ENCODE results near the gene ERVK3-1. TPM values are rescaled to one million over a fixed set of nuclear protein-coding genes. Genes with fewer than 3 reads are reported as not detected.
A peak's percentile ranks its signal among the peaks of the same experiment; 100 is the strongest.

ERVK3-1 gene
- total RNA-seq, 2 experiments from 2014 or later, result 40.6 to 43.0 TPM

GRCh38 chr19:58356766-58357480, 51.7 kb downstream of the ERVK3-1 start:
- ChIA-PET POLR2A (interaction anchor here (0.8 to 2.6 kb wide), 9 partner anchors 8 to 421 kb away, joined by 3 to 14 read pairs (median 5); partner anchors contain the start of genes RPS5 and ZSCAN22), CTCF (interaction anchor here (0.9 kb wide), 2 partner anchors 47 to 163 kb away, joined by 3 read pairs; partner anchors contain the start of gene ZBTB45)
- peaks cover 35% of the 10 kb centered on the region for H3K4me1 Mint-ChIP-seq (ENCODE audit: low read depth)
- DNase-seq, result no peak
- peaks cover 6% of the 10 kb centered on the region for H3K36me3 Mint-ChIP-seq (ENCODE audit: low read depth)
- no peaks in the 10 kb centered on the region for H3K9me3 Mint-ChIP-seq
- no peak for ATAC-seq
- peak overlapping the region; percentile 34 for H3K27ac Mint-ChIP-seq
- intact Hi-C loops (cut with micrococcal nuclease), result no loop called here
- H3K4me3 Mint-ChIP-seq, result peak overlapping the region; percentile 56
- TF ChIP-seq CTCF (IDR thresholded peaks at IDR 0.05), result no peak
- H3K27me3 Mint-ChIP-seq, result no peaks in the 10 kb centered on the region

GRCh38 chr19:58357481-58358145, 52.4 kb downstream of the ERVK3-1 start:
- POLR2A ChIA-PET, result interaction anchor here (1.1 to 1.5 kb wide), 5 partner anchors 9 to 24 kb away, joined by 3 to 7 read pairs (median 4); no protein-coding TSS in a partner anchor
- Mint-ChIP-seq H3K4me3 (no peak overlapping the region), H3K9me3 (no peaks in the 10 kb centered on the region), H3K4me1 (ENCODE audit: low read depth) (peaks cover 36% of the 10 kb centered on the region), H3K27ac (no peak overlapping the region), H3K36me3 (ENCODE audit: low read depth) (peaks cover 2% of the 10 kb centered on the region), H3K27me3 (no peaks in the 10 kb centered on the region)
- no peak for DNase-seq
- CTCF ChIA-PET, result no interaction called here
- no peak for TF ChIP-seq CTCF (IDR thresholded peaks at IDR 0.05)
- intact Hi-C loops (cut with micrococcal nuclease), result no loop called here
- ATAC-seq, result no peak

- no peaks in the 10 kb centered on the region for H3K36me3 Mint-ChIP-seq (ENCODE audit: low read depth)
- no peaks in the 10 kb centered on the region for H3K9me3 Mint-ChIP-seq
- peak overlapping the region; percentile 96 for H3K4me3 Mint-ChIP-seq
- DNase-seq (peak; percentile 76), ATAC-seq (peak; percentile 25)
- TF ChIP-seq CTCF (IDR thresholded peaks at IDR 0.05), result no peak
- POLR2A ChIA-PET, result interaction anchor here (1.0 to 3.9 kb wide), 9 partner anchors 8 to 158 kb away, joined by 3 to 30 read pairs (median 6); partner anchors contain the start of genes RNF225, ZBTB45 and ZNF8
- peak overlapping the region; percentile 97 for H3K27ac Mint-ChIP-seq
- CTCF ChIA-PET, result interaction anchor here (1.2 kb wide), 1 partner anchor 35 kb away, joined by 3 read pairs; the partner anchor contains the start of gene ZSCAN22
- intact Hi-C loops (cut with micrococcal nuclease), result no loop called here
- H3K4me1 Mint-ChIP-seq (ENCODE audit: low read depth), result peaks cover 20% of the 10 kb centered on the region
- H3K27me3 Mint-ChIP-seq, result no peaks in the 10 kb centered on the region
These were observed 56.7 kb downstream of the ERVK3-1 start for GRCh38 chr19:58361900-58362271.

GRCh38 chr19:58362272-58362994, 57.3 kb downstream of the ERVK3-1 start, which contains the start of gene ZNF497:
Gene ZNF497 (minus strand): TSS chr19:58362751. CDS start chr19:58357635, 5,116 bp downstream.
- no peak for TF ChIP-seq CTCF (IDR thresholded peaks at IDR 0.05)
- Mint-ChIP-seq H3K4me3 (peak within 1 kb of the TSS; percentile 96), H3K4me1 (ENCODE audit: low read depth) (peaks cover 18% of the 10 kb centered on the region), H3K36me3 (ENCODE audit: low read depth) (no peaks in the 10 kb centered on the region), H3K27ac (peak within 1 kb of the TSS; percentile 97), H3K27me3 (no peaks in the 10 kb centered on the region), H3K9me3 (no peaks in the 10 kb centered on the region)
- ATAC-seq (peak; percentile 88), DNase-seq (peak; percentile 99)
- intact Hi-C loops (cut with micrococcal nuclease), result no loop called here
- ChIA-PET CTCF (interaction anchor here (1.0 to 2.3 kb wide), 4 partner anchors 14 to 157 kb away, joined by 3 to 13 read pairs (median 4); partner anchors contain the start of genes ZBTB45 and ZSCAN22), POLR2A (interaction anchor here (0.7 to 3.9 kb wide), 12 partner anchors 8 to 157 kb away, joined by 3 to 30 read pairs (median 4); partner anchors contain the start of genes RNF225, ZBTB45, ZNF8 and ZSCAN22)

Measured in activated CD8-positive, alpha-beta T cell treated with anti-CD3 and anti-CD28 coated beads for 36 hours (primary cell).